Liver (tissue), 9 donors: ENCODE measurements around the gene VIM. TPM values are rescaled to one million over a fixed set of nuclear protein-coding genes. Genes with fewer than 3 reads are reported as not detected.

Experiments
- DNase-seq: peaks from one replicate; pipeline ENCODE4 v3.0.0-alpha.2; 2017; ENCODE audit warnings: low spot score
- H3K27ac ChIP-seq, 2 donors: one replicate each; pipeline ENCODE4 v1.7.0; 2013; ENCODE audit warnings: inconsistent platforms in 2 of 2, low read length in 2 of 2, control low read depth in 1 of 2, low read depth in 1 of 2, mild to moderate bottlenecking in 1 of 2
- H3K27me3 ChIP-seq, 4 donors: one replicate each; pipeline versions ENCODE4 v1.6.1 to v1.7.0; 2013; ENCODE audit warnings: low read length in 3 of 4, inconsistent platforms in 1 of 4, mild to moderate bottlenecking in 1 of 4, moderate library complexity in 1 of 4; ENCODE audit not compliant: control insufficient read depth in 4 of 4, insufficient read depth in 4 of 4
- H3K36me3 ChIP-seq, 4 donors: one replicate each; pipeline versions ENCODE4 v1.6.1 to v1.7.0; 2013; ENCODE audit warnings: low read length in 3 of 4, mild to moderate bottlenecking in 3 of 4, low read depth in 1 of 4, moderate library complexity in 1 of 4; ENCODE audit not compliant: control insufficient read depth in 4 of 4, insufficient read depth in 3 of 4
- H3K4me1 ChIP-seq, 4 donors: one replicate each; pipeline versions ENCODE4 v1.6.1 to v1.7.0; 2013; ENCODE audit warnings: low read length in 3 of 4, mild to moderate bottlenecking in 3 of 4, moderate library complexity in 1 of 4; ENCODE audit not compliant: control insufficient read depth in 4 of 4, insufficient read depth in 4 of 4
- H3K4me3 ChIP-seq, 3 donors: one replicate each; pipeline versions ENCODE4 v1.6.1 to v1.7.0; 2013; ENCODE audit warnings: low read length in 3 of 3, control low read depth in 1 of 3, low read depth in 1 of 3, mild to moderate bottlenecking in 1 of 3
- H3K9ac ChIP-seq, 2 donors: one replicate each; pipeline ENCODE4 v1.7.0; 2013; ENCODE audit warnings: low read length in 2 of 2, mild to moderate bottlenecking in 2 of 2, moderate library complexity in 2 of 2, control low read depth in 1 of 2, low read depth in 1 of 2
- H3K9me3 ChIP-seq, 4 donors: one replicate each; pipeline versions ENCODE4 v1.6.1 to v1.7.0; 2013; ENCODE audit warnings: low read length in 3 of 4; ENCODE audit not compliant: control insufficient read depth in 4 of 4
- EGR1 ChIP-seq, 2 donors: IDR thresholded peaks; 2 replicates each; pipeline ENCODE4 v1.6.1; 2016 to 2018; ENCODE audit warnings: antibody characterized with exemption in 2 of 2, low read depth in 2 of 2
- FOXA1 ChIP-seq: IDR thresholded peaks from 2 replicates; pipeline ENCODE4 v1.6.1; 2016; ENCODE audit warnings: antibody characterized with exemption
- GABPA ChIP-seq, 2 donors: IDR thresholded peaks in 1 of 2; conservative IDR thresholded peaks in 1 of 2; 2 replicates each; pipeline ENCODE4 v1.6.1; 2016; ENCODE audit warnings: antibody characterized with exemption in 2 of 2, mild to moderate bottlenecking in 1 of 2, moderate library complexity in 1 of 2
- HNF4G ChIP-seq: IDR thresholded peaks from 2 replicates; pipeline ENCODE4 v1.6.1; 2016; ENCODE audit warnings: antibody characterized with exemption
- MAX ChIP-seq: IDR thresholded peaks from 2 replicates; pipeline ENCODE4 v1.6.1; 2016; ENCODE audit warnings: antibody characterized with exemption
- NR2F2 ChIP-seq: IDR thresholded peaks from 2 replicates; pipeline ENCODE4 v1.6.1; 2016; ENCODE audit warnings: antibody characterized with exemption
- RAD21 ChIP-seq, 2 donors: IDR thresholded peaks; 2 replicates each; pipeline ENCODE4 v1.6.1; 2016; ENCODE audit warnings: antibody characterized with exemption in 2 of 2, mild to moderate bottlenecking in 2 of 2
- REST ChIP-seq: IDR thresholded peaks from 2 replicates; pipeline ENCODE4 v1.6.1; 2016; ENCODE audit warnings: antibody characterized with exemption, mild to moderate bottlenecking
- RXRA ChIP-seq, 2 donors: IDR thresholded peaks; 2 replicates each; pipeline ENCODE4 v1.6.1; 2017 to 2018; ENCODE audit warnings: antibody characterized with exemption in 2 of 2, mild to moderate bottlenecking in 1 of 2
- SP1 ChIP-seq: IDR thresholded peaks from 2 replicates; pipeline ENCODE4 v1.6.1; 2018; ENCODE audit warnings: antibody characterized with exemption, mild to moderate bottlenecking
- TAF1 ChIP-seq: conservative IDR thresholded peaks from 2 replicates; pipeline ENCODE4 v1.6.1; 2016; ENCODE audit warnings: antibody characterized with exemption, mild to moderate bottlenecking
- YY1 ChIP-seq: IDR thresholded peaks from 2 replicates; pipeline ENCODE4 v1.6.1; 2016; ENCODE audit warnings: antibody characterized with exemption, mild to moderate bottlenecking
- WGBS: extraction: QIAGEN DNeasy Blood & Tissue Kit; methylation state at CpG from one replicate; pipeline ENCODE4 v1.1.7; 2013; 5-methylcytosine and 5-hydroxymethylcytosine counted together
- polyA plus RNA-seq, 2 donors: library from polyadenylated mRNA; stranded (reverse) in 1 of 2; unstranded in 1 of 2; fragments of 200-250 nt in 1 of 2; fragments of >200 nt in 1 of 2; fragmentation: Nextera tagmentation in 1 of 2; extraction: Ambion mirVana in 1 of 2; gene quantifications; one replicate each; pipeline versions ENCODE4 v1.2.1 to v1.2.3, GENCODE V29; 2013 to 2015
- total RNA-seq, 2 donors: library from RNA; depleted of rRNA; stranded (reverse); fragments of >200 nt; gene quantifications; one replicate each; pipeline ENCODE4 v1.2.3, GENCODE V29; 2014
- TF ChIP-seq, protein P1 (sequence below): fragments of 150-350 bp; IDR thresholded peaks from 2 replicates; pipeline ENCODE4 v1.5.1; 2017; ENCODE audit warnings: improper control_type of control experiment, low read depth, low read length; ENCODE audit not compliant: missing input control
- TF ChIP-seq, protein P2 (sequence below): IDR thresholded peaks from 2 replicates; pipeline ENCODE4 v1.6.1; 2016; ENCODE audit warnings: antibody characterized with exemption
- TF ChIP-seq, protein P3 (sequence below): IDR thresholded peaks from 2 replicates; pipeline ENCODE4 v1.6.1; 2016; ENCODE audit warnings: antibody characterized with exemption
- donor health status: healthy.
- donor health status: healthy.
- donor health status: healthy.
- donor health status: healthy.
- donor health status: healthy.

The VIM gene
- total and polyA plus RNA-seq, 4 donors, result 42.5 to 212 (median 100) TPM

- Histone ChIP-seq H3K4me3 (no peak overlapping the region), H3K27me3 (no peaks in the 10 kb centered on the region), H3K9me3 (peaks cover 0 to 10% (median 1%) of the 10 kb centered on the region in 4 donors), H3K4me1 (no peaks in the 10 kb centered on the region), H3K27ac (no peak overlapping the region), H3K9ac (no peak overlapping the region), H3K36me3 (no peaks in the 10 kb centered on the region)
- TF ChIP-seq GABPA (IDR thresholded peaks at IDR 0.05 in 1 of 2, conservative IDR thresholded peaks at IDR 0.05 in 1 of 2), result no peak
- DNase-seq, result no peak
- WGBS, result 80% methylated on average over 9 of the region's 9 CpGs
Observed at GRCh38 chr10:17276756-17277424, 48.8 kb downstream of the VIM start.

DNA sequence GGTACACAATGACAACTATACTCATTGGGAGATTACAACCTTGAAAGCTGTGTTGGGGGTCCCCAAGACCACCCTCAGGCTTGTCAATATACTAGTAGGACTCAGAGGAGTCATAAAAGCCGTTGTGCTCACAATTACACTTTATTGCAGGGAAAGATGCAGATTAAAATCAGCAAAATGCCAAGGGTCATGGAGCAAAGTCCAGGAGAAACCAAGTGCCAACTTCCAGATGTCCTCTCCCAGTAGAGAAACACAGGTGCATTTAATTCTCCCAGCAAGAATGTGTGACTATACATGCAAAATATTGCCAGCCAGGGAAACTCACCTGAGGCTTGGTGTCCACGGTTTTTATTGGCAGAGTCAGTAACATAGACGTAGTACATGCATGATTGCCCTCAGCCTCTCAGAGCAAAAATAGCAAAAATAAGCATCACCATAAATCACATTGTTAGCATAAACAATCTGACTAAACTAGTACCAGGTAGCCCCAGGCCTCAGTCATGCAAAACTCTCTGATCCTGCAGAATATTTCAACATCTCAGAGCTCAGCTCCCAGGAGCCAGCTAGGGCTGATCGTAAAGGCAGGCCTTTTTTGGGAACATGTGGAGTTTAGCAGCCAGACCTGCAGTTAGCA is 50.7 kb downstream of the VIM start:
- TF ChIP-seq SP1, result no peak
- TF ChIP-seq EGR1 (IDR thresholded peaks at IDR 0.05; ENCODE audit: low read depth in 2 of 2), result no peak
- TF ChIP-seq GABPA (IDR thresholded peaks at IDR 0.05 in 1 of 2, conservative IDR thresholded peaks at IDR 0.05 in 1 of 2), result no peak
- TF ChIP-seq, protein P1, sequence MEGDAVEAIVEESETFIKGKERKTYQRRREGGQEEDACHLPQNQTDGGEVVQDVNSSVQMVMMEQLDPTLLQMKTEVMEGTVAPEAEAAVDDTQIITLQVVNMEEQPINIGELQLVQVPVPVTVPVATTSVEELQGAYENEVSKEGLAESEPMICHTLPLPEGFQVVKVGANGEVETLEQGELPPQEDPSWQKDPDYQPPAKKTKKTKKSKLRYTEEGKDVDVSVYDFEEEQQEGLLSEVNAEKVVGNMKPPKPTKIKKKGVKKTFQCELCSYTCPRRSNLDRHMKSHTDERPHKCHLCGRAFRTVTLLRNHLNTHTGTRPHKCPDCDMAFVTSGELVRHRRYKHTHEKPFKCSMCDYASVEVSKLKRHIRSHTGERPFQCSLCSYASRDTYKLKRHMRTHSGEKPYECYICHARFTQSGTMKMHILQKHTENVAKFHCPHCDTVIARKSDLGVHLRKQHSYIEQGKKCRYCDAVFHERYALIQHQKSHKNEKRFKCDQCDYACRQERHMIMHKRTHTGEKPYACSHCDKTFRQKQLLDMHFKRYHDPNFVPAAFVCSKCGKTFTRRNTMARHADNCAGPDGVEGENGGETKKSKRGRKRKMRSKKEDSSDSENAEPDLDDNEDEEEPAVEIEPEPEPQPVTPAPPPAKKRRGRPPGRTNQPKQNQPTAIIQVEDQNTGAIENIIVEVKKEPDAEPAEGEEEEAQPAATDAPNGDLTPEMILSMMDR, result no peak
- TF ChIP-seq NR2F2, result no peak
- TF ChIP-seq HNF4G, result no peak
- TF ChIP-seq RXRA (IDR thresholded peaks at IDR 0.05), result no peak
- TF ChIP-seq YY1, result no peak
- TF ChIP-seq, protein P2, sequence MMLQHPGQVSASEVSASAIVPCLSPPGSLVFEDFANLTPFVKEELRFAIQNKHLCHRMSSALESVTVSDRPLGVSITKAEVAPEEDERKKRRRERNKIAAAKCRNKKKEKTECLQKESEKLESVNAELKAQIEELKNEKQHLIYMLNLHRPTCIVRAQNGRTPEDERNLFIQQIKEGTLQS, result no peak
- TF ChIP-seq MAX, result no peak
- TF ChIP-seq TAF1, result no peak
- no peak for TF ChIP-seq RAD21 (IDR thresholded peaks at IDR 0.05)
- no peak for TF ChIP-seq FOXA1
- TF ChIP-seq, protein P3, sequence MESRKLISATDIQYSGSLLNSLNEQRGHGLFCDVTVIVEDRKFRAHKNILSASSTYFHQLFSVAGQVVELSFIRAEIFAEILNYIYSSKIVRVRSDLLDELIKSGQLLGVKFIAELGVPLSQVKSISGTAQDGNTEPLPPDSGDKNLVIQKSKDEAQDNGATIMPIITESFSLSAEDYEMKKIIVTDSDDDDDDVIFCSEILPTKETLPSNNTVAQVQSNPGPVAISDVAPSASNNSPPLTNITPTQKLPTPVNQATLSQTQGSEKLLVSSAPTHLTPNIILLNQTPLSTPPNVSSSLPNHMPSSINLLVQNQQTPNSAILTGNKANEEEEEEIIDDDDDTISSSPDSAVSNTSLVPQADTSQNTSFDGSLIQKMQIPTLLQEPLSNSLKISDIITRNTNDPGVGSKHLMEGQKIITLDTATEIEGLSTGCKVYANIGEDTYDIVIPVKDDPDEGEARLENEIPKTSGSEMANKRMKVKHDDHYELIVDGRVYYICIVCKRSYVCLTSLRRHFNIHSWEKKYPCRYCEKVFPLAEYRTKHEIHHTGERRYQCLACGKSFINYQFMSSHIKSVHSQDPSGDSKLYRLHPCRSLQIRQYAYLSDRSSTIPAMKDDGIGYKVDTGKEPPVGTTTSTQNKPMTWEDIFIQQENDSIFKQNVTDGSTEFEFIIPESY, result no peak
- TF ChIP-seq REST, result no peak
- DNase-seq, result no peak
- H3K27me3 ChIP-seq, result no peaks in the 10 kb centered on the region
- H3K9me3 ChIP-seq, result peaks cover 0 to 16% (median 5%) of the 10 kb centered on the region in 4 donors
- H3K4me3 ChIP-seq, result no peak overlapping the region
- WGBS, result 70% methylated on average over 4 of the region's 4 CpGs
- no peak overlapping the region for H3K27ac ChIP-seq
- H3K9ac ChIP-seq, result no peak overlapping the region
- H3K36me3 ChIP-seq, result no peaks in the 10 kb centered on the region
- H3K4me1 ChIP-seq, result no peaks in the 10 kb centered on the region
